ENCODE results near the gene CASK.

CASK gene

GRCh38 chrX:41808047-41808446 lies 115.3 kb downstream of the CASK start:
- Histone ChIP-seq H3K9ac (ENCODE audit: low read depth, low read length) (no peak overlapping the region), H3K4me1 (ENCODE audit: insufficient read depth, low read length) (no peaks in the 10 kb centered on the region), H2AFZ (ENCODE audit: low read depth, low read length) (no peak overlapping the region), H3K27ac (ENCODE audit: low read length) (no peak overlapping the region), H4K20me1 (ENCODE audit: insufficient read depth, low read length) (no peaks in the 10 kb centered on the region), H3K9me3 (ENCODE audit: insufficient read depth, low read length, severe bottlenecking) (peaks cover under 1% of the 10 kb centered on the region), H3K4me3 (ENCODE audit: low read depth in 1 of 2, low read length in 2 of 2) (no peak overlapping the region), H3K79me2 (ENCODE audit: insufficient read depth, low read length) (peaks cover 53% of the 10 kb centered on the region), H3K36me3 (ENCODE audit: insufficient read depth, low read length) (peaks cover 8% of the 10 kb centered on the region), H3K27me3 (ENCODE audit: insufficient read depth, low read length, poor library complexity) (no peaks in the 10 kb centered on the region), H3K4me2 (ENCODE audit: insufficient read depth, low read length) (no peak overlapping the region)
- DNase-seq: no peak
- no peak for ATAC-seq (ENCODE audit: insufficient read depth, low read depth)
- TF ChIP-seq, protein P1, sequence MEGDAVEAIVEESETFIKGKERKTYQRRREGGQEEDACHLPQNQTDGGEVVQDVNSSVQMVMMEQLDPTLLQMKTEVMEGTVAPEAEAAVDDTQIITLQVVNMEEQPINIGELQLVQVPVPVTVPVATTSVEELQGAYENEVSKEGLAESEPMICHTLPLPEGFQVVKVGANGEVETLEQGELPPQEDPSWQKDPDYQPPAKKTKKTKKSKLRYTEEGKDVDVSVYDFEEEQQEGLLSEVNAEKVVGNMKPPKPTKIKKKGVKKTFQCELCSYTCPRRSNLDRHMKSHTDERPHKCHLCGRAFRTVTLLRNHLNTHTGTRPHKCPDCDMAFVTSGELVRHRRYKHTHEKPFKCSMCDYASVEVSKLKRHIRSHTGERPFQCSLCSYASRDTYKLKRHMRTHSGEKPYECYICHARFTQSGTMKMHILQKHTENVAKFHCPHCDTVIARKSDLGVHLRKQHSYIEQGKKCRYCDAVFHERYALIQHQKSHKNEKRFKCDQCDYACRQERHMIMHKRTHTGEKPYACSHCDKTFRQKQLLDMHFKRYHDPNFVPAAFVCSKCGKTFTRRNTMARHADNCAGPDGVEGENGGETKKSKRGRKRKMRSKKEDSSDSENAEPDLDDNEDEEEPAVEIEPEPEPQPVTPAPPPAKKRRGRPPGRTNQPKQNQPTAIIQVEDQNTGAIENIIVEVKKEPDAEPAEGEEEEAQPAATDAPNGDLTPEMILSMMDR (IDR thresholded peaks at IDR 0.05; ENCODE audit: borderline replicate concordance, extremely low read depth, low read length, poor library complexity, severe bottlenecking): no peak
- no peak for TF ChIP-seq EZH2 (IDR thresholded peaks at IDR 0.05; ENCODE audit: borderline replicate concordance, low read depth, low read length, severe bottlenecking)

GRCh38 chrX:41802958-41803357 lies 120.4 kb downstream of the CASK start:
- Histone ChIP-seq H3K27me3 (ENCODE audit: insufficient read depth, low read length, poor library complexity) (no peaks in the 10 kb centered on the region), H3K4me2 (ENCODE audit: insufficient read depth, low read length) (no peak overlapping the region), H2AFZ (ENCODE audit: low read depth, low read length) (no peak overlapping the region), H3K79me2 (ENCODE audit: insufficient read depth, low read length) (peaks cover 79% of the 10 kb centered on the region), H3K4me3 (ENCODE audit: low read depth in 1 of 2, low read length in 2 of 2) (no peak overlapping the region), H3K9me3 (ENCODE audit: insufficient read depth, low read length, severe bottlenecking) (peaks cover 7% of the 10 kb centered on the region), H3K9ac (ENCODE audit: low read depth, low read length) (no peak overlapping the region), H4K20me1 (ENCODE audit: insufficient read depth, low read length) (no peaks in the 10 kb centered on the region), H3K4me1 (ENCODE audit: insufficient read depth, low read length) (peaks cover 15% of the 10 kb centered on the region), H3K36me3 (ENCODE audit: insufficient read depth, low read length) (peaks cover 14% of the 10 kb centered on the region; the same call in 1 of the 2 replicates), H3K27ac (ENCODE audit: low read length) (no peak overlapping the region)
- ATAC-seq (ENCODE audit: insufficient read depth, low read depth) (no peak), DNase-seq (no peak)
- TF ChIP-seq, protein P1 (IDR thresholded peaks at IDR 0.05; ENCODE audit: borderline replicate concordance, extremely low read depth, low read length, poor library complexity, severe bottlenecking): peak; percentile 10
- TF ChIP-seq EZH2 (IDR thresholded peaks at IDR 0.05; ENCODE audit: borderline replicate concordance, low read depth, low read length, severe bottlenecking): no peak

DNA sequence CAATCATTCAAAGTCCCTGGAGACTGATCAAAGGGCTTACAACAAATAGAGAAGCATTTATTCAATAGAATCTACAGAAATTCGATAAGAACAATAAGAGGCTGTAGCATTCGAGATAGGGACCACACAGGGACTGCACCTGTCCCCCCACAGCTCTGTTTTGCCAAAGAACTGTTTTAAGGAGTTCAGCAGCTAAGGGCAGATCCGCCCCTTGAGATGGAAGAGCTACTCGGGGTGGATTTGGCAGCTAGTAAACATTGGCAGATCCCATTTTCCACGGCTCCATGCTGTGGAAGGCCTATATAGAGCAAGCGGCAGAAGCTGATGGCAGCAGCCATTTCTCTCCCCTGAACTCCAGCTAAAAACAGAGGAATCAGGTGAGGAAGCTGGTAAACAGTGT lies 123.7 kb downstream of the CASK start:
- H3K4me2 ChIP-seq (ENCODE audit: insufficient read depth, low read length): no peak overlapping the region
- peaks cover 26% of the 10 kb centered on the region for H3K4me1 ChIP-seq (ENCODE audit: insufficient read depth, low read length)
- peaks cover 5% of the 10 kb centered on the region; the same call in 1 of the 2 replicates for H4K20me1 ChIP-seq (ENCODE audit: insufficient read depth, low read length)
- H3K4me3 ChIP-seq (ENCODE audit: low read depth in 1 of 2, low read length in 2 of 2): no peak overlapping the region
- DNase-seq (no peak), ATAC-seq (ENCODE audit: insufficient read depth, low read depth) (no peak)
- H3K27ac ChIP-seq (ENCODE audit: low read length): peak overlapping the region; percentile 56; the same call in 1 of the 2 replicates
- H2AFZ ChIP-seq (ENCODE audit: low read depth, low read length): no peak overlapping the region
- no peaks in the 10 kb centered on the region for H3K27me3 ChIP-seq (ENCODE audit: insufficient read depth, low read length, poor library complexity)
- H3K36me3 ChIP-seq (ENCODE audit: insufficient read depth, low read length): peaks cover 16% of the 10 kb centered on the region
- no peak overlapping the region for H3K9ac ChIP-seq (ENCODE audit: low read depth, low read length)
- no peak for TF ChIP-seq EZH2 (IDR thresholded peaks at IDR 0.05; ENCODE audit: borderline replicate concordance, low read depth, low read length, severe bottlenecking)
- TF ChIP-seq, protein P1 (IDR thresholded peaks at IDR 0.05; ENCODE audit: borderline replicate concordance, extremely low read depth, low read length, poor library complexity, severe bottlenecking): no peak
- H3K9me3 ChIP-seq (ENCODE audit: insufficient read depth, low read length, severe bottlenecking): peaks cover 7% of the 10 kb centered on the region
- H3K79me2 ChIP-seq (ENCODE audit: insufficient read depth, low read length): peaks cover 83% of the 10 kb centered on the region

GRCh38 chrX:41796577-41796976 lies 126.8 kb downstream of the CASK start:
- H3K27me3 ChIP-seq (ENCODE audit: insufficient read depth, low read length, poor library complexity): no peaks in the 10 kb centered on the region
- H3K9ac ChIP-seq (ENCODE audit: low read depth, low read length): no peak overlapping the region
- H2AFZ ChIP-seq (ENCODE audit: low read depth, low read length): no peak overlapping the region
- H3K4me1 ChIP-seq (ENCODE audit: insufficient read depth, low read length): peaks cover 26% of the 10 kb centered on the region
- peaks cover 6% of the 10 kb centered on the region for H3K36me3 ChIP-seq (ENCODE audit: insufficient read depth, low read length)
- ATAC-seq (ENCODE audit: insufficient read depth, low read depth): no peak
- TF ChIP-seq, protein P1 (IDR thresholded peaks at IDR 0.05; ENCODE audit: borderline replicate concordance, extremely low read depth, low read length, poor library complexity, severe bottlenecking): no peak
- no peak for TF ChIP-seq EZH2 (IDR thresholded peaks at IDR 0.05; ENCODE audit: borderline replicate concordance, low read depth, low read length, severe bottlenecking)
- no peak overlapping the region for H3K4me3 ChIP-seq (ENCODE audit: low read depth in 1 of 2, low read length in 2 of 2)
- peaks cover 83% of the 10 kb centered on the region for H3K79me2 ChIP-seq (ENCODE audit: insufficient read depth, low read length)
- H3K27ac ChIP-seq (ENCODE audit: low read length): no peak overlapping the region
- peaks cover 7% of the 10 kb centered on the region; the same call in 1 of the 2 replicates for H4K20me1 ChIP-seq (ENCODE audit: insufficient read depth, low read length)
- H3K9me3 ChIP-seq (ENCODE audit: insufficient read depth, low read length, severe bottlenecking): no peaks in the 10 kb centered on the region
- DNase-seq: no peak
- no peak overlapping the region for H3K4me2 ChIP-seq (ENCODE audit: insufficient read depth, low read length)

Measured in DND-41 (cell line).